IMR-90 (cell line): ENCODE results near the gene BST1.

ENCODE experiments used
- BHLHE40 ChIP-seq: fragments of 150-350 bp; IDR thresholded peaks from 2 replicates; pipeline ENCODE4 v1.6.1; 2016; ENCODE audit warnings: mild to moderate bottlenecking, low read depth, low read length
- CEBPB ChIP-seq: IDR thresholded peaks from 2 replicates; pipeline ENCODE4 v1.6.1; 2012; ENCODE audit warnings: low read depth, low read length, improper control_type of control experiment
- CHD1 ChIP-seq: IDR thresholded peaks from 2 replicates; pipeline ENCODE4 v1.6.1; 2012; ENCODE audit warnings: low read depth, low read length, improper control_type of control experiment
- FOS ChIP-seq: fragments of 150-350 bp; IDR thresholded peaks from 2 replicates; pipeline ENCODE4 v1.6.1; 2016; ENCODE audit warnings: low read depth, low read length
- MAFK ChIP-seq: IDR thresholded peaks from 2 replicates; pipeline ENCODE4 v1.6.1; 2012; ENCODE audit warnings: low read depth, low read length, improper control_type of control experiment
- MAZ ChIP-seq: IDR thresholded peaks from 2 replicates; pipeline ENCODE4 v1.6.1; 2012; ENCODE audit warnings: low read depth, mild to moderate bottlenecking, low read length, improper control_type of control experiment, moderate library complexity, borderline replicate concordance
- MXI1 ChIP-seq: IDR thresholded peaks from 2 replicates; pipeline ENCODE4 v1.6.1; 2012; ENCODE audit warnings: low read depth, mild to moderate bottlenecking, low read length, moderate library complexity, borderline replicate concordance
- POLR2A ChIP-seq: IDR thresholded peaks from 2 replicates; pipeline ENCODE4 v1.6.1; 2012; ENCODE audit warnings: mild to moderate bottlenecking, low read depth, low read length
- RAD21 ChIP-seq: IDR thresholded peaks from 2 replicates; pipeline ENCODE4 v1.6.1; 2012; ENCODE audit warnings: low read length, improper control_type of control experiment
- RCOR1 ChIP-seq: IDR thresholded peaks from 2 replicates; pipeline ENCODE4 v1.6.1; 2012; ENCODE audit warnings: mild to moderate bottlenecking, low read length, improper control_type of control experiment; ENCODE audit not compliant: insufficient replicate concordance
- RFX5 ChIP-seq: IDR thresholded peaks from 2 replicates; pipeline ENCODE4 v1.8.0; 2012; ENCODE audit warnings: low read depth, mild to moderate bottlenecking, low read length, moderate library complexity
- SMC3 ChIP-seq: fragments of 150-350 bp; IDR thresholded peaks from 2 replicates; pipeline ENCODE4 v1.6.1; 2016; ENCODE audit warnings: low read depth, mild to moderate bottlenecking, antibody characterized with exemption, low read length, moderate library complexity
- TF ChIP-seq, protein P1 (sequence below): conservative IDR thresholded peaks from 2 replicates; pipeline ENCODE4 v1.5.1; 2012; ENCODE audit warnings: mild to moderate bottlenecking, low read depth, low read length, improper control_type of control experiment
- TF ChIP-seq, protein P2 (sequence below): fragments of 150-350 bp; IDR thresholded peaks from 2 replicates; pipeline ENCODE4 v1.6.1; 2017; ENCODE audit warnings: mild to moderate bottlenecking, antibody characterized with exemption, low read length, low read depth

- TF ChIP-seq, protein P1, sequence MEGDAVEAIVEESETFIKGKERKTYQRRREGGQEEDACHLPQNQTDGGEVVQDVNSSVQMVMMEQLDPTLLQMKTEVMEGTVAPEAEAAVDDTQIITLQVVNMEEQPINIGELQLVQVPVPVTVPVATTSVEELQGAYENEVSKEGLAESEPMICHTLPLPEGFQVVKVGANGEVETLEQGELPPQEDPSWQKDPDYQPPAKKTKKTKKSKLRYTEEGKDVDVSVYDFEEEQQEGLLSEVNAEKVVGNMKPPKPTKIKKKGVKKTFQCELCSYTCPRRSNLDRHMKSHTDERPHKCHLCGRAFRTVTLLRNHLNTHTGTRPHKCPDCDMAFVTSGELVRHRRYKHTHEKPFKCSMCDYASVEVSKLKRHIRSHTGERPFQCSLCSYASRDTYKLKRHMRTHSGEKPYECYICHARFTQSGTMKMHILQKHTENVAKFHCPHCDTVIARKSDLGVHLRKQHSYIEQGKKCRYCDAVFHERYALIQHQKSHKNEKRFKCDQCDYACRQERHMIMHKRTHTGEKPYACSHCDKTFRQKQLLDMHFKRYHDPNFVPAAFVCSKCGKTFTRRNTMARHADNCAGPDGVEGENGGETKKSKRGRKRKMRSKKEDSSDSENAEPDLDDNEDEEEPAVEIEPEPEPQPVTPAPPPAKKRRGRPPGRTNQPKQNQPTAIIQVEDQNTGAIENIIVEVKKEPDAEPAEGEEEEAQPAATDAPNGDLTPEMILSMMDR: no peak
- no peak for TF ChIP-seq POLR2A
- no peak for TF ChIP-seq CEBPB
- no peak for TF ChIP-seq RFX5
- TF ChIP-seq MAFK: no peak
- no peak for TF ChIP-seq MXI1
- no peak for TF ChIP-seq MAZ
- TF ChIP-seq RAD21: no peak
- no peak for TF ChIP-seq FOS
- TF ChIP-seq BHLHE40: no peak
- TF ChIP-seq, protein P2, sequence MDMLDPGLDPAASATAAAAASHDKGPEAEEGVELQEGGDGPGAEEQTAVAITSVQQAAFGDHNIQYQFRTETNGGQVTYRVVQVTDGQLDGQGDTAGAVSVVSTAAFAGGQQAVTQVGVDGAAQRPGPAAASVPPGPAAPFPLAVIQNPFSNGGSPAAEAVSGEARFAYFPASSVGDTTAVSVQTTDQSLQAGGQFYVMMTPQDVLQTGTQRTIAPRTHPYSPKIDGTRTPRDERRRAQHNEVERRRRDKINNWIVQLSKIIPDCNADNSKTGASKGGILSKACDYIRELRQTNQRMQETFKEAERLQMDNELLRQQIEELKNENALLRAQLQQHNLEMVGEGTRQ: no peak
- TF ChIP-seq SMC3: no peak
- TF ChIP-seq RCOR1: no peak
- no peak for TF ChIP-seq CHD1
Observed at GRCh38 chr4:15753786-15754185, 50.9 kb downstream of the BST1 start.
